GM21619 (cell line): ENCODE measurements around the gene CBLN3.
"Not testable (repeated sequence)": the region's sequence is repeated elsewhere in the genome, so short reads cannot be mapped to it uniquely, and the experiment has no call there.

Source experiments
- ATAC-seq: cut with Tn5 transposase; IDR thresholded peaks from one replicate; pipeline ENCODE4 v1.9.1; 2021; ENCODE audit not compliant: unreplicated experiment

Gene CBLN3

DNA sequence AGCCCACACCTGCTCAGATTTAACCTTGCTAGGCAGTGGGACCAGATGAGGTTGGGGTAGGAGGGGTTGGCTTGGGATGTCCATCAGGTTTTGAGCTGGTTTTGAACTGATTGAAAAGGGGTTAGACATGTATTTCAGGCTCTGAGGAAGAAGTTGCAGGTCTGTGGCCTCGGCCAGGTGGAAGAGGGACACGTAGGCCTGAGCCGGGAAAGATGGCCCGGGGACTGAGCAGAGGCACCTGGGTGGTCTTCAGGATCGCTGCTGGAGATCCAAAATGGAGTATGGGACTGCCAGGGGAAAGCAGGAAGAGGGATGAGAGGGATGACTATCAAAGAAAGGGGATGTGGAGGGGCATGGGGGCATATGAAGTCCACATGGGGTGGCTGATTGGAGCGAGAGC, 23.1 kb downstream of the CBLN3 start:
- no peak for ATAC-seq

DNA sequence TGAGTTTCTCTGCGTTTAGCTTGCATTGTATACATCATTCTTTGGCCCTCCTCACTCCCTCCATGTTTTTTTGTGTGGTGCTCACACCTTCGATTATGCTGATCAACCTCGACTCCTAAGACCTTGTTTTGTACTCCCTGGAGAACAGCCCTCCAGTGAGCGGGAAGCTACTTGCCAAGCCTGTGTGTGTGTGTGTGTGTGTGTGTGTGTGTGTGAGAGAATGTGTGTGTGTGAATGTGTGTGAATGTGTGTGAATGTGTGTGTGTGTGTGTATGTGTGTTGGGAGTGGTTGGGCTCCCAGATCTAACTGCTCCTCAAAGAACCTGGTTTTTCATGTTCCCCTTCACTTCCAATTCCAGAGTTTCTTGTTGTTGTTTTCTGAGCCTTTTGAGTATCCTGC, 24.7 kb downstream of the CBLN3 start:
- ATAC-seq, result no peak

DNA sequence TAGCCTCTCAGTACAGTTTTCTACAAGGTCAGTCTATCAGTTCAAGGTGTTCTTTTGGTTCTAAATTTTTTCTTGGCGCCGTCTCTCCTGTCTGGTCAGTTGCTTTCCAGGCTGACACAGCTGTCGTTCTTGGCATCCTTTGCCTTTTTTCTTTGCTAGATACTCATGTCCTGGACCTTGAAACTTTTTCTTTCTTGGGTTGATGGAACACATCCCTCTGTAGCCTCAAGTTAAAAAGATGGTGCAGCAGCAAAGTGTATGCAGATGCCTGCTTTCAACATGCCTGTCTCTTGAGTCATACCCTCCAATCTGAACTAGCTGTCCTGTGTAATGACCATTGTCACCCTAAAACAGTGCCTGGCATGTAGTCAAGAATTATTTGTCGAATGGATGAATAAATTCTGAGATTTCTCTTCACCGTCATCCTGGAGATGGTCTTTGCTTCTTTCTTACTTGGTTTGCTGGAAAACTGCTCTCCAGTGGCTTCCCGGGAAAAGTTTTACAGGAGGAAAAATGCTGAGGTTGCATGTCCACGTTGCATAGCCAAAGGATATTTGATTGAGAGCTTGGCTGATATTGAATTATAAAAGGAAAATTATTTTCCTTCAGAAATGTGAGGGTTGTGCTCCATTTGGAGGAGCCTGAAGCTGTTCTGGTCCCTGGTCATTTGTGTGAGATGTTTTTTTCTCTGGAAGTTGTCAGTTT, 26.0 kb downstream of the CBLN3 start:
- ATAC-seq, result no peak

DNA sequence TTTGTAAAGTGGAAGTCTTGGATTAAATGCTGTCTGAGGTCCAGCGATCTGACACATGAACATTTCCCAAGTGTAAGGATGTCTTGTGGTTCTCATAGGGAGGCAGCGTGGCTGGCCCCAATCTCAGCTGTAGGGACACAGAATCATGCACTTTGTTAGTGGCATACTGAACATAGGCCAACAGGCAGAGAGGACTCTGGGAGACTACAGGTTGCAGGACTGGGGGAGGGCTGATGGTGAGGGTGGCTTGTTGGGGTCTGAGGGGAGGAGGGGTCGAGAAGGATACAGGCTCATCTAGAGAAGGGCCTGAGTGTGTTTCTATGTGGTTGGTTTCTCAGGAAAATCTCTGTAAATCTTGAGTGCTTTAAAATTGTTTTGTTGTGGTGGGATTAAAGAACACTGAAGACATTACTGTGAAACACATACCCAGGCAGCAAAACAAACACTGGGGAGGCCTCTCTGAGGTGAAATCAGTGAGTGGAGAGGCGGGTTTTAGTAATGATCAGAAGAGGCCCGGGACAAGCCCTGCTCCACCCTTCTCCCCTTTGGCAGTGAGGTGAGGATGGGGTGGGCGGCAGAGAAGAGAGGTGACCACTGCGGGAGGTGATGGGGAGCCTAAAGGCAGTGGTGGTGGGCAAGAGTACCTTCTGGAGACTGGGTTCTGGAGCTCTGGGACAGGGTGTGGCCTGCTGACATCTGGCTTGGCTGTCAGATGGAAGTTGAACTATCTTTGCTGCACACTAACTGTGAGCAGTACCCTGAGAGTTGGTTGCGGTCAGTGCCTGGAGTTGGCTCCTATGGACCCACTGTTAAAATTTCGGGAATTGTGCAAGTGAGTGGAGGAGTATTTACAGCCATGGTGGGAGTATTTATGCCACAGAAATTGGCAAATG, 27.4 kb downstream of the CBLN3 start:
- no peak for ATAC-seq

DNA sequence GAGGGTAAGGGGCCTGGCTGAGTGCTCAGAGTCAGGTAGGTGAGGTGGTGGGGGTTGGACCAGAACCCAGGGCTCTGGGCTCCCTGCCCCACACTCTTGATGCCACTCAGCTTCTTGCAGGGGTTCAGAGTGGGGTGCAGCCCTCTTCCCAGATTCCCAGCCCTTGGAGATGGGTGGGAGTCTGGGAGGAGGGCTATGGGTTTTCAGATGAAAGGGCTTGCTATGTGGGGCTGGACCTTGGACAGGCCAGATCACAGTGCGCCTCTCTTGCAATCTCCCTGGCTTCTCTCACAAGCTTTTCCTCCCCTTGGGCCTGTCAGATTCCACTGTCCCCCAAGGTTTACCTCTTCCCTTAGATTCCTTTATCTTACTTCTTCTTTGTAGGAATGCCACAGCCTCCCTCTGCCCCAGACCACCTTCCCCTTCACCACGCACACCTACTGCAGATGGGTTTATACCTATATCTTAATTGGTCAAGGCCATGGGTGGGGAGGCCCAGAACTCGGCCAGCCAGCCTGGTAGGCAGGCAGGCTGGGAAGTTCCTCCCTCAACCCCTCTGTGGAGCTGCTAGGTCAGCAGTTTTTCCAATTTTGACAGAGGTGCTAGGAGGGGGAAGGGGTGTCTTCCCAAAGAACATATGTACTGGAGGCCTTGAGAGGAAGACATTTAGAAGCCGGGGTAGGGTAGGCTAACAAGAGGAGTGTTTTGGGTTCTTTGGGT, 29.3 kb downstream of the CBLN3 start:
- ATAC-seq, result no peak

DNA sequence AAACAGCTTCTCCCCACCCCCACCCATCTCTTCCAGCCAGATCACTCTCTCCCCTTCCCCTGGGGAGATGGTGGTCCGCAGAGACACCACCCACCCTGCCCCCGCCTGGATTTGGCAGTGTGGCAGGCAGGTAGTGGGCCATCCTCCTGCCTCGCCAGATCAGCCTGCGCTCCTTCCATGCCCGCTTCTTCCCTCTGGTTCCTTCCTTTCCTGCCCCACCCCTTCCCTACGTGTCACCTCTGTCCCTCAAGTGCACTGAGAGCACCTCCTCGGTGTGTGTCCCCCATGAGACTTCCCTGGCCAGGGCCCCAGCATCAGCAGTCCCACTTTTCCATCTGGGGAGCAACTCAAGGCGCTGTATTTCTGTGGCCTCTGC, 30.0 kb downstream of the CBLN3 start:
- ATAC-seq, result no peak

DNA sequence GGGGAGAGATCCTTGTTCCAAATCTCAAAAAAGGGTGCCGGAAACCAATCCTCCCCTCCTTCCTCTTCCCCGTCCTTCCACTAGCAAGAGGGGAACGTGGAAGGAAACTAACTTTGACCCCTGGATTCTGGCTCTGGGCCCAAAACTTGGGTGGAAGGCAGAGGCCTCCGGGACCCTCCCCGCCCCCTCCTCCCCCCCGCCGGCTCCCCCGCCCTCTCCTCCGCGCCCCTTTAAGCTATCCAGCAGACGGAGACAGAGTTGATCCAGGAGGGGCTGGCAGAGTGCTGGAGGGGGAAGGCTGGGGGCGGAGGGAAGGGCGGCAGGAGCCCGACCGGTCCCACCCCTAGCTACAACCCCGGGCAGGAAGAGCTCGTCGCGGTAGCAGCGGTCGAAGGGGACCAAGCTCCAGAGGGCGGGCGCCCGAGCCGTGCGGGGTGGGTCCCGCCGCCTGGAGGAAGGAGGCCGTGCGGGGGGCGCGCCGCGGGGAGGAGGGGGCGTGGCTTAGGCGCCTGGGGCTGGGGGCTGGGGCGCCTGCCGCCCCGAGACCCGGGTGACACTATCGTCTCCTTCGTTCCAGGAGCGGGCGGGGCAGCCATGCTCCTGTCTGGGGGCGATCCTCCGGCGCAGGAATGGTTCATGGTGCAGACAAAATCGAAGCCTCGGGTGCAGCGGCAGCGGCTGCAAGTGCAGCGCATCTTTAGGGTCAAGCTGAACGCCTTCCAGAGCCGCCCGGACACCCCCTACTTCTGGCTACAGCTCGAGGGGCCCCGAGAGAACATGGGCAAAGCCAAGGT, 30.6 kb downstream of the CBLN3 start, which contains the start of gene NYNRIN:
NYNRIN (plus strand) TSS at position 351 of the 794 bp plus-strand sequence; CDS start at position 595, 244 bp downstream.
- ATAC-seq, result no peak

DNA sequence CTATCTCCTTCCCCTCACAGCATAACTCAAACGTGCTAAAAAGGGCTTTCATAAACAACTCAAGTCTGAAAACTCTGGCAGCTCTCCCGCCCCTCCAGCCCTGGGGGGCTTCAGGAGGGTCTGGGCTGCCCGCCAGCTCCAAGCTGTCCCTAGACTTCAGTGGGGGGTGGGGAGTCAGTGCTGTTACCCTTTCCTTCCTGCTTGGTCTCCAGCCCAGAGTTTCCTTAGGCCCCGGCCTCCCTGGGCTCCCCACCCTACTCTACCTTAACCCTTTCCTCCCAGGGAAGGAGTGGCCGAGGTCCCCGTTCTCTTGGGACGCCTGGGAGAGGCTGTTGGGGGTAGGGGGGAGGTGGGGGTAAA, 31.2 kb downstream of the CBLN3 start:
- ATAC-seq, result no peak

DNA sequence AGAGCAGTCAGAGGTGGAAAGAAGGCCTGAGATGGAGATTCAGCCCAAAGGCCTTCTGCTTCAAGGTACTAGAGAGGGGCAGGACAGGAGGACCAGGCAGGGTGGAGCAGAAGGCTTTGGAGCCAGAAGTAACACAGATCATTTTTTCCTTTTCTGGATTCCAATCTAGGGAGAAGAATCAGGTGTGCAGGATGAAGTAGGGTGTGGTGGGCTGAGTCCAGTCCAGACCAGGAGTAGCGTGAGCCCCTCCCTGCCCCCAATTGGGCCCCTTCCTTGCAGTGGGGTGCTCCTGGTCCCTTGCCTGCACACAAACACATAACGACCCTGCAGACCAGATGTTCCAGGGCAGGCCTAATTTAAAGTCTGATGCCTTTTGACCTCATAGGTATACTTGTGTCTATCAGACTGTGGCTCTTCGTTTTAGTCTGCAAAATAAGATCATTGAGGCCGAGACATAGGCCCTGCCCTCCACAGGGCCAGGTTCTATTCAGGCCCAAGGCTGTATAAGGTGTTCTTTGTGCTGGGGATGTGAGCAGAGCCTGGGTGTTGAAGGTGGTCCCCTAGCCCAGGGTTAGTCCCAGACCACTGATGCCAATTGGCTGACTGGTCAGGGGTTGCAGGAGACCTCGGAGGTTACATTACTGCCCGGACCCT, 31.7 kb downstream of the CBLN3 start:
- ATAC-seq, result no peak

DNA sequence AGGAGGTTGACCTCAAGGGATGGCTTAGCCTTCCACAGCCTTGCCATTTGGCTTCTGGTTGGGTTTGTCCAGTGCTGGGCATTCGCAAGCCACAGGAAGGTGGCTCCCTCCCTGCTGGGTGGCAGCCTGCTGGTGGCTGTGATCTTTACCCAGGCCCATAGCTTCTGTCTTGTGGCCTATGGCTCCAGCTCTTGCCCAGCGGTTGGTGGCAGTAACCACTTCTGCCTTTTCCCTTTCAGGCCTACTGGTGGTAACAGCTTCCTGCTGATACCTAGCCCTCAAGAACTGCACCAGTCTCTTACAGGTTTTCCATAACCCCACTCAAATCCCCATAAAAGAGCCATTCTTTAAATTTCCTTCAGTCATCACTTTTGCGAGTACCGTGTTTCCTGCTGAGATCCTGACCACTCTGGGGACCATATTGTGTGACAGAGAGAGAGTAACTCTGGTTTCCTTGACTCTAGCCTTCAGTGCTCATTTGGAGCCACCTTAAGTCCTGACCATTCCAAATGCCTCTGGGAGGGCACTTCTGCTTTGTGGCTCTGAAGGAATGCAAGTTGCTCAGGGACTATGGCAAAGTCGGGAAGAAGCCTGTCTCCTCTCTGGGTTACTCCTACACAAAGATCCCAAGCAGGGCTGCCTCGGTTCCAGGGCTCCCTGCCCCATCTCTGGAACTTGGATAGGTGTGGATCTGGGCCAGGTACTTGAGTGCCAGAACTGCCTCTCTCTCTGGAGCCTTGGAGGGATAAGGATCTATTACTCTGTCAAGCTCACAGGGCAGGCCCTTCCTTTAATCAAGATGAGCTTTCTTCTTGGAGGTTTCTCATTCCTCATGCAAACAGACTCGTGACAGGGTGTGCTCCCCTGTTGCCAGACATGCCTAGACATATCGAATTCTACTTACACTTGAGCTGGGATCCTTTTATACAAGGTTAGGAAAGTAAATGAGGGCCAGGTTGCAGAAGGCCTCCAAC, 33.6 kb downstream of the CBLN3 start:
- ATAC-seq, result no peak

DNA sequence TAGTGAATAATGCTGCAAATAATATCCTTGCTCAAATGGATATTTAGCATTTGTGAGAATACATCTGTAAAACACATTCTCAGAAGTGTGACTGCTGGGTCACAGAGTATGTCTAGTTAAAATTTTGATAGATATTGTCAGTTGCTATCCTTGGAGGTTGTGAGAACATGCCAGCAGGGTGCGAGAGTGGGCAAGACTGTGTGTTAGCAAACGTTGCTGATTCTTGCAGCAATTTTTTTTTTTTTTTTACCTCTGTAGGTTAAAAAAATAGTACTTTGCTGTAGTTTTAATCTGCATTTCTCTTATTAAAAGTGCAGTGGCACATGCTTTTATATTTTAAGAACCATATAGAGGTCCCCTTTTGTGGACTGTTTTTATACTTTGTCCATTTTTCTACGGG, 35.2 kb downstream of the CBLN3 start:
- ATAC-seq, result no peak

DNA sequence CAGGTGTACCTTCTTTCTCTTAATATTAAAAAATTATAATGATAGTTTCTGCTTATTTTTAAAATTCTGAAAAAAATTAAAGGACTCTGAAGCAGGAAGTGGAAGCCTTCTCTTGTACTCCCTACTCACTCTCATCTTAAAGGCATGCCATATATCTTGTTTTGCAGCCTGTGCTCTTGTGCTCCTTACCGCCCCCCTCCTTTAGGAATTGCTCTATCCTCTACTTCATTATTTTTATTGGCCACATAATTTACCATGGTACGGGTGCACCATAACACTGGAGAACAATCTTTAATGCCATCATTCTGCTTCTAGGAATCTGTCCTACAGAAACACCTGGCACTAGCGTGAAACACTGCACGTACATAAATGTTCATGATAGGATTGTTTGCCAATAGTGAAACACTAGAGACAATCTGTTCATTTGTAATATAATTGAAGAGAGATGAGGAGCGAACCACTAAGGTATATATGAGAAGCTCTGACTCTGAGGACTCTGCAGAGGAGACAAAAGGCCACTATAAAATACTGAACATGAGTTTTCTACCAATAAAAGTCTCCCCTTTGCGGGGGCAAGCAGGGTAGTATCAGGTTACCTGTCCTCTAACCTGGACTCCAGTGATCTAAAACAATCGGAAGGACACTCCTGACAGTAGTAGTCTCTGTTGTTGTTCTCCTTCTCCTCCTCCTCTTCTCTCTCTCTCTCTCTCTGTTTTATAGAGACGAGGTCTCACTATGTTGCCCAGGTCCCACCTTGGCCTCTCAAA, 37.0 kb downstream of the CBLN3 start:
- no peak for ATAC-seq

DNA sequence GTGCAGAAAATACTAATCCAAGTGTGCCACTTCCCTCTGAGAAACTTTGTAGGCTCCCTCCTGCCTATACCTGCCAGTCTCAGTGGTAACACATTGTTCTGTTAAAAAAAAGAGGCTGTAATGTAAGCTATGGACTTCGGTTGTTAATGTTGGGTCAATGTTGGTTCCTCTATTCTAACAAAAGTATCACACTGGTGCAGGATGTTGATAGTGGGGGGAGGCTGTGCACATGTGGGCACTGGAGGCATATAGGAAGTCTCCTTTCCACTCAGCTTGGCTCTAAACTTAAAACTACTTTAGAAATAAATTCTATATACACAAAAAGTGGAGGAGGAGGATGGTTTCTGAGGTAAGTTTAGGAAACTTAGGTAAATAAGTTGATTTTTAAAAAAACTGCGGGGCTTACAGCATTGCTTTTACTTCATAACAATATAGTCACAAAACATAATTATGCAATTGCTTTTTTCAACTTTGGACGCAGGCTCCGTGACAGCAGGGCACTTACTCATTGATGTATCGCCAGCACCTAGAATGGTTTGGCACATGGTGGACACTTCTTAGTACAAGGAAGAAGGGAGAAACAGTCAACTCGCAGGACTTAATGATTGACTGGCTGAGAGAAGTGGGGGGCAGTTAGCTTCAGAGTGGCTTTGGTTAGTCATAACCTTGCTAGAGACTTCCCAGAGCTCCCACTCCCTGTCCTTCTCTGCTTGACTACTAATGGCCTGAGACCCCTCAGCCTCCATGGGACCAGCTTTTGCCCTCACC, 38.6 kb downstream of the CBLN3 start:
- no peak for ATAC-seq

DNA sequence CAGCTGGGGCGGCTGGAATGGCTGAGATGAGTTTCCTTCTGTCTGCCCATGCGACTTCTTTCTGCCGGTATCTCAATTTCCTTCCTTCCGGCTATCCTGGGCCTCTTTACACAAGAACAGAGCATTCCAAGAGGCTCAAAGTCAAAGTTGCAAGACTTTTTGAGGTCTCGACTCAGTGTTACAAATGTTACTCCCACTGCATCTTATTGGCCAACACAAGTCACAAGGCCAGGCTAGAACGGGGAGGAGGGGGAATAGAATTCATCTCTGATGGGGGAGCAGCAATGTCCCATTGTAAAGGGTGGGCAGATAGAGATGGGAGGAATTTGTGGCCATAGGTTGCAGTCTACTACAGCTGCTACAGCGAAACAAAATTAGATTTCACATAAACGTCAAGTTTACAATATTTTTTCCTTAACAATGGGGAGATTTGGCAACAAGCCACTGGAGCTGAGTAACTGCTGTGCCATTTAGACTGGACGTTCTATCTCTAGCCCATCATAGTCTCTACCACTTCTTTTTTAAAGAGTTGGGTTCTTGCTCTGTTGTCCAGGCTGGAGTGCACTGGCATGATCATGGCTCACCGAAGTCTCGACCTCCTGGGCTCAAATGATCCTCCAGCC, 40.1 kb downstream of the CBLN3 start:
- no peak for ATAC-seq

DNA sequence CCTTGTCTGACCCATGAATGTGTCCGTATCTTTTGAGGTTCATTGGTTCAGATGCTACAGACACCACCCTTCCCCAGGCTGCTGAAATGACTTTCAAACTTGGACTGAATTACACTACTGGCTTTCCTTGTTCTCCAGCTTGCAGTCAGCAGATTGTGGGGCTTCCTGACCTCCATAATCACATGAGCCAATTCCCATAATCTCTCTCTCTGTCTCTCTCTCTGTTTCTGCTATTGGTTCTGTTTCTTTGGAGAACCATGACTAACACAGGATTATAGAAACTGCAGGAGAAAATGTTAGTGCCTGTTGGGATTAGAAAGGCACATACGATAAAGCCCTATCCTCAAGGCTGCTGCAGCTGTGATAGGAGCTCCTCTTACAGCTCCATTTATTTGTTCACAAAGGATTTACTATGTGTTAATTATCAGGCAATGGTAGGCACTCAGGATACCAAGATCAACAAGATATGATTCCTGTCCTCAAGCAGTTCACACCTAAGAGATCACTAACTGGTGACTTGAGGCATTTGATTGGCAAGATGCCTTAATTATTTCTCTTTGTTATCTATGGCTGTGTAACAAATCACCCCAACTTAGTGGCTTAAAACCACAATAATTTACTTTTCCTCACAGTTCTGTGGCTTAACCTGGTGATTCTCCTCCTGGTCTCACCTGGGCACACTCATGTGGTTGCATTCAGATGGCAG, 40.8 kb downstream of the CBLN3 start:
- ATAC-seq, result no peak

DNA sequence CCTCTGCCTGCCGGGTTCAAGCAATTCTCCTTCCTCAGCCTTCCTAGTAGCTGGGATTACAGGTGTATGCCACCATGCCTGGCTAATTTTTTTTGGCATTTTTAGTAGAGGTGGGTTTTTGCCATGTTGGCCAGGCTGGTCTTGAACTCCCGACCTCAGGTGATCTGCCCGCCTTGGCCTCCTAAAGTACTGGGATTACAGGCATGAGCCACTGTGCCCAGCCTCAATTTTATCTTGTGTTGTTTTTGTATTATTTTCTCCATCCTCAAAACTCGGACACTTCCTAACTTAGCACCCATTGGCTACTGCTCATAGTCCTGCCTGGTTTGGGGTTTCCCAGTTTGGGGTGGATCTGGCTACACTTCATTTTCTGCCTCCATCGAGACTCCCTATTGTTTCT, 41.9 kb downstream of the CBLN3 start:
- ATAC-seq, result not testable (repeated sequence)

DNA sequence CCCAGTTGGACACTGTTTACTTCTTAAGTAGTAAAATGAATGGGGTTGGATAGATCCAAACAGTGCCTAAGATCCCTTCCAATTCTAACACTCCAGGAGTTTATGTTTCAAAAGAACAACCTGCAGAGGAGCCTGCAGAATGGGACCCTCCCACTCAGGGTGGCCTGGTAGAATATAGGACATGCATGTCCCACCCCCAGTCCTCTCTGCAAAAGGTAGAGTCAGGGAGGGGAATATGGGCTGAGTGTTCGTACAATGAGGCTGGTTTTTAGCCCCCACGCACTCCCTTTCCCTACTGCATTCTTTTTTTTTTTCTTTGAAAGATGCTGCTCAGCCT, 42.5 kb downstream of the CBLN3 start:
- ATAC-seq, result no peak
